Peyer's patch (tissue), 4 donors: ENCODE results near the gene IL22RA1. TPM values are rescaled to one million over a fixed set of nuclear protein-coding genes. Genes with fewer than 3 reads are reported as not detected.

ENCODE experiments used
- DNase-seq, 3 donors: peaks; one replicate each; pipeline ENCODE4 v3.0.0-alpha.2; 2017 to 2019
- H3K27ac ChIP-seq, 4 donors: fragments of 200-600 bp; sonication (generic); one replicate each; pipeline ENCODE4 v1.5.1; 2016 to 2019
- H3K27me3 ChIP-seq, 2 donors: fragments of 200-600 bp; sonication (generic); one replicate each; pipeline ENCODE4 v1.5.1; 2019
- H3K36me3 ChIP-seq, 3 donors: fragments of 200-600 bp; sonication (generic); one replicate each; pipeline ENCODE4 v1.5.1; 2016 to 2019
- H3K4me1 ChIP-seq, 4 donors: fragments of 200-600 bp; sonication (generic); one replicate each; pipeline ENCODE4 v1.5.1; 2016 to 2019
- H3K4me3 ChIP-seq, 4 donors: fragments of 200-600 bp; sonication (generic); 1 replicate in 3 of 4; 2 replicates in 1 of 4; pipeline ENCODE4 v1.5.1; 2016 to 2019; ENCODE audit warnings: mild to moderate bottlenecking in 1 of 4
- H3K9me3 ChIP-seq, 4 donors: fragments of 200-600 bp; sonication (generic); one replicate each; pipeline ENCODE4 v1.5.1; 2016 to 2019; ENCODE audit warnings: mild to moderate bottlenecking in 1 of 4
- CTCF ChIP-seq, 6 experiments: fragments of 450-650 bp in 4 of 6; fragments of 200-600 bp in 2 of 6; sonication (generic) in 1 of 6; IDR thresholded peaks; one replicate each; pipeline ENCODE4 v1.5.1; 2017 to 2019; ENCODE audit warnings: antibody characterized with exemption in 6 of 6, mild to moderate bottlenecking in 3 of 6, moderate library complexity in 1 of 6
- POLR2A ChIP-seq, 2 donors: fragments of 450-650 bp; IDR thresholded peaks; one replicate each; pipeline ENCODE4 v1.5.1; 2017; ENCODE audit warnings: antibody characterized with exemption in 2 of 2, mild to moderate bottlenecking in 2 of 2, moderate library complexity in 2 of 2
- total RNA-seq, 4 donors: library from RNA; depleted of rRNA; stranded (reverse); fragments of >200 nt; gene quantifications; one replicate each; pipeline ENCODE4 v1.1.0, GENCODE V29; 2016

IL22RA1 gene
- total RNA-seq, result 10 to 100 TPM in 3 of 4 donors, 1 to 10 TPM in 1; 9.9 to 87.9 (median 74.5) TPM

GRCh38 chr1:24142546-24143534 lies at the start of gene IL22RA1:
Gene IL22RA1 (minus strand): TSS chr1:24143140. CDS start chr1:24143082, 58 bp downstream.
- H3K4me3 ChIP-seq, result peak within 1 kb of the TSS in 3 of 4 donors; percentile 40 to 80 (median 65)
- peaks cover 0 to 6% (median 2%) of the 10 kb centered on the region in 4 donors for H3K4me1 ChIP-seq
- peaks cover 0 to under 1% (median 0%) of the 10 kb centered on the region in 3 donors for H3K36me3 ChIP-seq
- TF ChIP-seq CTCF (IDR thresholded peaks at IDR 0.05) (peak in 1 of 6 experiments; percentile 10), POLR2A (IDR thresholded peaks at IDR 0.05) (peak; percentile 78 to 92)
- peak within 1 kb of the TSS in 3 of 4 donors; percentile 57 to 95 (median 83) for H3K27ac ChIP-seq
- no peaks in the 10 kb centered on the region for H3K9me3 ChIP-seq
- H3K27me3 ChIP-seq, result no peaks in the 10 kb centered on the region
- peak in 2 of 3 donors; percentile 89 to 93 for DNase-seq

DNA sequence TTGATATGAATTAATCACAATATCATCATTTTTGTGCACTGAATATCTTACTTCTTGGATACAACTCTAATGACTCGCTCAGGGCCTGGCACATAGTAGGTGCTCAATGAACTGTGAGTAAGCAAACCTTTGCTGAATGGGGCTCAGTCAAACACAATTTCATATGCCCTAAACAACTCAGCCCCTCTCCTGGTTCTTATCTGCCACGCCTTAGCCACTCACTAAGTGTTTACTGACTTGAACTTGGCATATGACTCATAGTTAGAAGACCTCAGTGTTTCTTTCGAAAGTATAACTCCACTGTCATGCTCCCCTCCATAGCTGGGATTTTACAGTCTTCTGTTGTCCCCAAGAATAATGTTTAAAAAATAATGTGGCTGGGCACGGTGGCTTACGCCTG lies 48.9 kb upstream of the IL22RA1 start:
- DNase-seq, result peak in 1 of 3 donors; percentile 56
- H3K27ac ChIP-seq, result peak overlapping the region in 2 of 4 donors; percentile 51 to 74
- no peaks in the 10 kb centered on the region for H3K36me3 ChIP-seq
- no peaks in the 10 kb centered on the region for H3K9me3 ChIP-seq
- TF ChIP-seq CTCF (IDR thresholded peaks at IDR 0.05) (no peak), POLR2A (IDR thresholded peaks at IDR 0.05) (no peak)
- H3K4me3 ChIP-seq, result no peak overlapping the region
- no peaks in the 10 kb centered on the region for H3K27me3 ChIP-seq
- H3K4me1 ChIP-seq, result peaks cover 0 to 18% (median 11%) of the 10 kb centered on the region in 4 donors

DNA sequence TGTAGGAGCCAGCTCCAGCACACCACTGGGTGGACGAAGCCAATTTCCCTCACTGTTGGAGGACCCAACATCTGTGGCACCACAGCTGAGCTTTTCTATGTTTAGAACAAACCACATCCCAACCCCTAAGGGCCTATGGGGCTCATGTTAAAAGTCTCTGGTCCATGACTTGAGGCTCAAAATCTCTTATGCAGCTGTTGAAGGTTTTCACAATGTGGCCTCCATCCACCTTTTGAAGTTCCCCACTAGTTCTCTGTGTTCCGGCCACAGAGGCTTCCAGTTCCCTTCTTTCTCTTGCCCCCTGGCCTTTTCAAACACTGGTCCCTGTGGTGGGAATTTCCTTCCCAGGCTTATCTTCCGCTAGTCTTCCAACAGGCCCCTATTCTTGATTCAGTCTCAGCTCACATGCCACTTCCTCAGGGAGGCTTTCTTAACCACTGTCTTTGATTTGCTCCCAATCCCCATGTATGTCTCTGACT lies 48.1 kb upstream of the IL22RA1 start:
- Histone ChIP-seq H3K27ac (peak overlapping the region in 2 of 4 donors; percentile 47 to 74), H3K27me3 (no peaks in the 10 kb centered on the region), H3K4me1 (peaks cover 0 to 18% (median 12%) of the 10 kb centered on the region in 4 donors), H3K9me3 (no peaks in the 10 kb centered on the region), H3K36me3 (no peaks in the 10 kb centered on the region), H3K4me3 (peak overlapping the region in 1 of 4 donors; percentile 13)
- peak in 2 of 3 donors; percentile 71 to 72 for DNase-seq
- TF ChIP-seq POLR2A (IDR thresholded peaks at IDR 0.05), result no peak
- no peak for TF ChIP-seq CTCF (IDR thresholded peaks at IDR 0.05)

GRCh38 chr1:24189528-24189927 lies 46.6 kb upstream of the IL22RA1 start:
- H3K9me3 ChIP-seq, result no peaks in the 10 kb centered on the region
- H3K27me3 ChIP-seq, result no peaks in the 10 kb centered on the region
- H3K4me3 ChIP-seq, result no peak overlapping the region
- no peaks in the 10 kb centered on the region for H3K36me3 ChIP-seq
- H3K4me1 ChIP-seq, result peaks cover 0 to 18% (median 14%) of the 10 kb centered on the region in 4 donors
- peak in 2 of 3 donors; percentile 84 to 88 for DNase-seq
- TF ChIP-seq CTCF (IDR thresholded peaks at IDR 0.05), result no peak
- TF ChIP-seq POLR2A (IDR thresholded peaks at IDR 0.05), result no peak
- peak overlapping the region in 2 of 4 donors; percentile 11 to 74 for H3K27ac ChIP-seq

DNA sequence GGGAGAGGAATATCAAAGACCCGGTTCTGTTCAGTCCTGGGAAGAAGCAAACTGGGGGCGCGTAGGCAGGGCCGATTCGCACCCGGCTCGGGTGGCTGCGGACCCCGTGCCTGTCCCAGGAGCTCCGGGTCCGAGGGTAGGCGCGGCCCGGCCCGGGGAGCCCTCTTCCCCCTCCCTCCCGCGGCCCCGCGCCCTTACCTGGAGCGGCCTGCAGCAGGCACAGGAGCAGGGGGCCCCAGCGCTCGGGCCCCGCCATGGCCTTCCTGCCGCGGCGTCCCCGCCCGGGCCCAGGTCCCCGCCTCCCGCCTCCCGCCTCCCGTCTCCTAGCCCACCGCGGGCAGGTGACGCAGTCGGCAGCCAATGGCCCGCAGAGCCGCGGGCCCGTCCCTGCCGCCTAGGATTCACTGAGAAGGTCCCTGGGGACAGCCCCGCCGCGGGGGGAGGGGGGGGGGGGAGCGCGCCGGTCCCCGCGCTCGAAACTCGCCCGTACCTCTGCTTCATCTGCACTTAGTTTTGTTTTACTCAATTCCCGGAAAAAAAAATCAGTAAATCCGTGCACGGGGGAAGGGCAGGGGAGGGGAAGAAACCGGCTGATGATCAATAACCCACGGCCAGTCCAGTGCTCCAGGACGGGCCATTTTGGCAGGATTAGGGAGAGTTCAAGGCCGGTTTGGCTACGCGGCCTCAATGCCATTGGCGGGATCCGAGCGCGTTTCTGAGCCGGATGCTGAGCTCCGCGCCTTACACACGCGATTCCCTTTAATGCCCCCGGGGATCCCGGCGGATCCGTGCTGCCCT lies 44.3 kb upstream of the IL22RA1 start, which contains the start of gene IFNLR1:
Gene IFNLR1 (minus strand): TSS at position 297 of the 798 bp plus-strand sequence. CDS start 41 bp downstream, at position 256.
- Histone ChIP-seq H3K27ac (peak within 1 kb of the TSS; percentile 69 to 90 (median 81)), H3K9me3 (no peaks in the 10 kb centered on the region), H3K36me3 (no peaks in the 10 kb centered on the region), H3K4me3 (peak within 1 kb of the TSS; percentile 52 to 71 (median 60)), H3K27me3 (no peaks in the 10 kb centered on the region), H3K4me1 (peaks cover 0 to 18% (median 14%) of the 10 kb centered on the region in 4 donors)
- DNase-seq, result peak; percentile 84 to 93 (median 87)
- peak; percentile 46 to 84 for TF ChIP-seq POLR2A (IDR thresholded peaks at IDR 0.05)
- TF ChIP-seq CTCF (IDR thresholded peaks at IDR 0.05), result no peak
